ENCODE data around the gene ARMC9.

- no peak for TF ChIP-seq REST (IDR thresholded peaks at IDR 0.05; ENCODE audit: insufficient read depth in 1 of 2, low read depth in 2 of 2, low read length in 1 of 2)
- TF ChIP-seq CTCF (IDR thresholded peaks at IDR 0.05), result no peak
These were observed 100.8 kb downstream of the ARMC9 start for GRCh38 chr2:231299267-231299666.
